Right ventricle myocardium superior (tissue), 1 donor: ENCODE results near the gene CMTM7. TPM values are rescaled to one million over a fixed set of nuclear protein-coding genes. Genes with fewer than 3 reads are reported as not detected.
A peak's percentile ranks its signal among the peaks of the same experiment; 100 is the strongest.
"Not testable (repeated sequence)": the region's sequence is repeated elsewhere in the genome, so short reads cannot be mapped to it uniquely, and the experiment has no call there.

Experiments
- ATAC-seq: fragments of 200-7000 bp; cut with Tn5 transposase; one replicate; pipeline ENCODE4 v1.9.1; 2020; ENCODE audit warnings: mild to moderate bottlenecking; ENCODE audit not compliant: poor library complexity
- DNase-seq: peaks from one replicate; pipeline ENCODE4 v3.0.0-alpha.2; 2020
- intact Hi-C: fragments of 100-400 bp; cut with DNase I; formaldehyde crosslinking; loops from one replicate; pipeline ENCODE4 v1.11.2; 2022
- total RNA-seq: library from RNA; stranded (reverse); fragmentation: NEBNext Ultra II Directional; extraction: Animal tissue kit (Norgen Biotek cat#: 25700); gene quantifications from one replicate; pipeline ENCODE4 v1.2.1, GENCODE V29; 2021
- donor health status: DM: no; HTN: yes; CAD: no; lungs with severe emphysema.

CMTM7 gene
- total RNA-seq, 1 donor from 2014 or later: 2.7 TPM

DNA sequence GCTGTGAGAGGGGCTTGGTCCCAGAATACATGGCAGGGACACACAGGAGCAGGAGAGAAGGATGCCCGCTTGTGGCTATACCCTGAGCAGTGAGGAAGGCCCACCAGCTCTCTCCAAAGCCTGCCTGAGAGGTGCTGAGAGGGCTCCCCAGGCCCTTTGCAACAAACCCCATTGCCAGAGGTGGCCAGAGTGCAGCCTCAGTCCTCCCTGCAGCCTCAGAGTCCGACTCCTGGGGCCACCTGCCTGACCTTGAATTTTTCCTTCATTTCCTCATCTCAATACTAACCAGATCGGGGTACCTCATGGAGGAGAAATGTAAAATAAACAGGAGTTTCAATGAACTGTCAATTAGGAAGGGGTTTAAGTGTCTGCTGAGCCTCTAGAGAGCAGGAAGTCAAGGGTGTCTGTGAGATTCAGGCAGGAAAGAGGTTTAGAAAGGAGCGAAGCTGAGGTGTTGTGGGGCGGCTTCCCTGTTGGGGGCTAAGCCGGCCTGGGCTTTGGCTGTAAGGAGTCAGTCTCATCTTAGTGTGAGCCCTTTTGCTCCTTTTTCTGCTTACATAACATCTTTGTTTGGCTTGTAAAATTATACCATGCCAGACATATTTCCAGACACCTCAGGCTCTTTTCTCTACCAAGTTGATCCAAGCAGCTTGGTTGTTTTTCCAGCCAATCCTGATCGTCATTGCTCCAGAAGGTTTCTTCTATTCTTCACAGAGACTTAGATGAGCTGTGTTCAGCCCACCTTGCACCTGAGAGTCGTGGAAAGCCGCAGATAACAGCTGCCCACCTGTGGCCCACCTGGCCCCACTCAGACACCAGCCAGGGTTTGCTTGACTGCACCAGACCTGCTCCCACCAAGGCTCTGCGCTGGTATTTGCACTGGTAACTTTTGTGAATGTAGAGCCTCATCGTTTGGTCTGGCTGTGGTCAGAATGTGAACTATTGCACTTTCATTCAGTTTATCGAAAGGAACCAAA lies 36.7 kb downstream of the CMTM7 start:
- DNase-seq (no peak), ATAC-seq (no peak)
- intact Hi-C loops: no loop called here

DNA sequence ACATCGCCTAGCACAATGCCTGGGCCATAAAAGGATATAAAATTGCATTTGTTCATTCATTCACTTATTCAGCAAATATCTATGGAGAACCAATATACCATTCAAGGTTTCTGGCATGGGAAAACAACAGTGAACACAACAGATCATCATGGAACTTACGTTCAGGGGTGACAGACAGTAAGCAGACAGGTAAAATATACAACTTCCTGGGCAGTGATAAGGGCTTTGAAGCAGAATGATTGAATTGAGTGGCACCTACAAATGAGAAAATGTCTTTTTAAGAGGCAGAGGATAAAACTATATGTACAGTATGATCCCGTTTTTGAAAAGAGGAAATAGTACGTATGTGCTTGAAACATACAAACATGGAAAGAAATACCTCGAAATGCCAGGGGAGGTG lies 39.2 kb downstream of the CMTM7 start:
- DNase-seq (no peak), ATAC-seq (no peak)
- intact Hi-C loops: no loop called here

GRCh38 chr3:32431481-32431880 lies 39.8 kb downstream of the CMTM7 start:
- intact Hi-C loops: no loop called here
- no peak for DNase-seq
- ATAC-seq: no peak

DNA sequence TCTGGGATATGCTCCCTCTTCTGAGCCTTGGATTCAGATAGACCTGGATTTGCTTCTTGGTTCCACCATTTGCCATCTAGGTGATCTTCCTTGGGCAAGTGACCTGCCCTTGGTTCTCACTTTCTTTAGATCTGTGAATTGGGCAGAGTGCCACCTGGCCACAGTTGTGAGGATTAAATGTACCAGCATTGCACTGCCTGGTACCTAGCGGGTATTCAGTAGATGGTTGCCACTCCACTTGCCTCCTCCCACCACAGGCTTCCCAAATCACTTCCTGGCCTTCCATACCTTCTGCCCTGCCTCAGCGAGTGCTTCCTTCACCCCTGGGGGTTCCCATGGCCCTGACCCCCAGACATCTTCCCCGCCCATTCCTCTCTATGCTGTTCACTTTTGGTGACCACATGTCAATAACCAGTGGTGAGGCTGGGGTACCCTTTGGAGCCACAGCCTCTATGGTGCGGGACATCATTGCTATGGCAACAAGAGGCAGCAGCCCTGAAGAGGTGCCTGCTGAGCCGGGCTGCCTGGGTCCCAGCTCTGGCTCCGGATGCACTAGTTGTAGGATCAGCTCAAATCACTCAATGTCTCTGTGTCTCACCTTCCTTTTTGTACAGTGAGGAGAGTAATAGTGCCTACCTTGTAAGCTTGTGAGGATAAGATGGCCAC lies 40.5 kb downstream of the CMTM7 start:
- DNase-seq (no peak), ATAC-seq (no peak)
- intact Hi-C loops: no loop called here

- intact Hi-C loops: no loop called here
- no peak for DNase-seq
- ATAC-seq: no peak
Measured at GRCh38 chr3:32432711-32433530, 41.3 kb downstream of the CMTM7 start.

GRCh38 chr3:32434206-32434605 lies 42.6 kb downstream of the CMTM7 start:
- intact Hi-C loops: no loop called here
- DNase-seq (no peak), ATAC-seq (no peak)

DNA sequence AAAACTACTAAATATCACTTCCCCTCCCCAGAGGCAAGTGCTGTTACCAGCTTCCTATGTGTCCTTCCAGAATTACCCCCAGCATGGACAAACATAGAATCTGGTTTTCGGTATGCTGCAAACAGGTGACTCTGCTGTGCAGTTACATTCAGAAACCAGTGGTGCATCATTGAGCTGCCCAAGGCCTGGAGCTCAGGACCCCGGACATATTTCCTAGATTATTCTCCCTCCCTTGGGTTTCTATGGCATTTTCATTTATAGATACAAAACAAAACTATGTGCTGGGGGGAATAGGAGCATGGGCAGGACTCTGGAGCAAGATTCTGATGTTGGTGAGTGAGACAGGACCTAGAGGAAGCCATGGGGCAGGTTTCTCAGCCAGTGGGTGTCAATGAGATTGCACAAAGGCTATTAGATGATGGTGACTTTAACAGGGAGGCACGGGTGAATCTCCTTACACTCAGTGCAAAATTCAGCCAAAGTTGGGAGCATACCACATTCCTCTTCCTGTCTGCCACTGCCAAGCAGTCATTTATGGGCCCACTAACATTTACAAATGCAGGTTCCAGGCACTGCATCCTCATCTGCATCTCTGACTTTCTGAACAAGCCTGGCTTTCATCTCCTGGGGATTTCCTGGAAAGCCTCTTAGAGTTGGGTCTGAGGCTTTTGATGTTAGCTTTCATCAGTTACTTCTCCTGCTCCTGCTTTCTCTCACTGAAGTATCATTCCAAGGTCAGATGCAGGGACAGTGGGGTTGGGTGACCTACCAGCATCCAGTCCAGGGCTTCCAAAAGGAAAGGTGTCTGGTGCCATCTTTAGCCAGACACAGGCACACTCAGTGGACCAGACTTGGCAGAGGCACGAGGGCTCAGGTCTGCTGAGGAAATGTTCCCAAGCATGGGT lies 44.5 kb downstream of the CMTM7 start:
- DNase-seq: no peak
- no peak for ATAC-seq
- intact Hi-C loops: no loop called here

- DNase-seq (no peak), ATAC-seq (no peak)
- intact Hi-C loops: no loop called here
Measured at GRCh38 chr3:32436816-32437189, 45.1 kb downstream of the CMTM7 start.

- no peak for ATAC-seq
- no peak for DNase-seq
- intact Hi-C loops: no loop called here
Measured at GRCh38 chr3:32437896-32438295, 46.2 kb downstream of the CMTM7 start.

DNA sequence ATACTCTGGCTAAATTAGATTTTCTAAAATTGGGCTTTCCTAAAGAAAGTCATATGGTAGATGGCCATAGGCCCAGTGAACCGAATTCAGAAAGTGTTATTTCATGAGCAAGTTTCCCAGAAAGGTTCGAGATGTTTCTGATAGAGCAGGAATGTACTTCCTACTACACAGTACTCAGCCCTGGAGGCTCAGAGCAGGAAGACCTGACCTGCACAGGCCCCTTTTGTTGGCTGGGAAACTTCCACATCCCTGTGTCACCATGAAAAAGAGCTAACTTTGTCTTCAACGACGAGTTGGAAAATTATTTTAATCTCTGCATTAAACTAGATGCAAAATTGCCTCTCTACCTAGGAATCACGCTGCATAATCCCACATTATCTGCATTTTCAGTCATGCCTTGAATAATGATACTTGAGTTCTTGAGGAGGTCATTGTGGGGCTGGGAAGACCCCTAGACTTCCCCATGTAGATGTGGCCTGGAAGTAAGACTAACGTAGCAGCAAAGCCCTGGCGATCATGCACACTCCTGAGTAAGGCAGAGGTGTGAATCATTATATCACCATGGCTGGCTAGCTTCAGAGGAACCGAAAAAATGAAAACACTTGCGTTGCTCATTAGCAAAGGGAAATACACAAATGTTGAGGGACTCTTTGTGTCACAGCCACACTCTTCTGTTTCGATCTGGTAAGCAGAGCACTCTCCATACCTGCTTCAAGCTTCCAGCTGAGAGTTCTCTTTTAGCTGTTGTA lies 47.1 kb downstream of the CMTM7 start:
- ATAC-seq: no peak
- intact Hi-C loops: no loop called here
- no peak for DNase-seq

DNA sequence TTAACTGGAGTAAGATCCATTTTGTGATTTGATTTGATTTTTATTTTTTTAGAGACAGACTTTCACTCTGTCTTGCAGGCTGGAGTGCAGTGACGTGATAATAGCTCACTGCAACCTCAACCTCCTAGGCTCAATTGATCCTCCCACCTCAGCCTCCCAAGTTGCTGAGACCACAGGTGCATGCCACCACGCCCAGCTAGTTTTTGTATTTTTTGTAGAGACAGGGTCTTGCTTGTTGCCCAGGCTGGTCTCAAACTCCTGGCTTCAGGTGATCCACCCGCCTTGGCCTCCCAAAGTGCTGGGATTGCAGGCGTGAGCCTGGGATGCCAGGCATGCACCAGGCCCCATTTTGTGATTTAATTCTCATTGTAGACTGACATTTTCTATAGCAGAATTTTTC lies 47.8 kb downstream of the CMTM7 start:
- ATAC-seq, DNase-seq, intact Hi-C loops: not testable (repeated sequence)

GRCh38 chr3:32440611-32441350 lies 49.1 kb downstream of the CMTM7 start:
- no peak for DNase-seq
- intact Hi-C loops: no loop called here
- no peak for ATAC-seq

DNA sequence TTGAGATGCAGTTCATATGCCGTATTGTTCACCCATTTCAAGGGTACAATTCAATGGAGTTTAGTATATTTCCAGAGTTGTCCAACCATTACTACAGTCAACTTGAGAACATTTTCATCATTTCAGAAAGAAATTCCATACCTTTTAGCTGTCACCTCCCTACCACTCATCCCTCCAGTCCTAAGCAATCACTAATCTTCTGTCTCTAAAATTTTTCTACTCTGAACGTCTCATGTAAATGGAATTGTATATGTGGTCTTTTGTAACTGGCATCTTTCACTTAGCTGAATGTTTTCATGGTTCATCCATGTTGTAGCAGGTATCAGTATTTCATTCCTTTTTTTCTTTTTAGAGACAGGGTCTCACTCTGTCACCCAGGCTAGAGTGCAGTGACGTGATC lies 51.1 kb downstream of the CMTM7 start:
- ATAC-seq: no peak
- intact Hi-C loops: no loop called here
- no peak for DNase-seq

DNA sequence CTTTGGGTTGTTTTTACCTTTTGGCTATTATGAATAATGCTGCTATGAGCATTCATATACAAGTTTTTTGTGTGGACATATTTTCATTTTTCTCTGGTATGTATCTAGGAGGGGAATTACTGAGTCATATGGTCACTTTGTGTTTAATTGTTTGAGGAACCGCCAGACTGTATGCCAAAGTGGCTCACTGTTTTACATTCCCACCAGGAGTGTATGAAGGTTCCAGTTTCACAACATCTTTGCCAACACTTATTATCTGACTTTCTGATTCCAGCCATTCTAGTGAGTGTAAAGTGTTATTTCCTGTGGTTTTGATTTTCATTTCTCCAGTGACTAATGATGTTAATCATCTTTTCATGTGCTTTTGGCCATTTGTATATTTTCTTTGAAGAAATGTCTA lies 51.8 kb downstream of the CMTM7 start:
- DNase-seq (no peak), ATAC-seq (no peak)
- intact Hi-C loops: no loop called here

DNA sequence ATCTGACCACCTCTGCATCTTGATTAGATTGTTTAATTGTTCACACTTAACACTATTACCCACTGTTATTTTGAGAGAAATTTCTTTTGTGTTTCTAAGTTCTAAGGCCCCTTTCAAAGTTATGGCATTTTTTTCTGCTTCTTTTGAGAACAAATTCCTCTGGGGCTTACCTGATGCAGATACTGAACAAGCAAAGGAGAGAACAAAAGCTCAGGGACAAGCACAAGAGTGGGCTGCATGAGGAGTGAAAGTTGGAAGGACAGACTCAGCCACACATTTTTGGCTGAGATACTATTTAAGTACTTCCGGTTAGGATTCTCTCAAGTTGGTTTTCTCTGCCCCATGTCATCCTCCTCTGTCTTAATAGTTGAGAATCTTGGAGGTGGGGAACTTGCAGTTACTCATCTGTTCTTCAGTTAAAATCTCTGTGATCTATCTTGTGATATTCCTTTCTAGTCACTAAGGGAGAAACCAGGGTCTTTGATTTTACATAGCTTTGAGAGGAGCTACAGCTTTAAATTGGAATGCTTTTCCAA lies 56.3 kb downstream of the CMTM7 start:
- intact Hi-C loops: no loop called here
- ATAC-seq: no peak
- DNase-seq: no peak

DNA sequence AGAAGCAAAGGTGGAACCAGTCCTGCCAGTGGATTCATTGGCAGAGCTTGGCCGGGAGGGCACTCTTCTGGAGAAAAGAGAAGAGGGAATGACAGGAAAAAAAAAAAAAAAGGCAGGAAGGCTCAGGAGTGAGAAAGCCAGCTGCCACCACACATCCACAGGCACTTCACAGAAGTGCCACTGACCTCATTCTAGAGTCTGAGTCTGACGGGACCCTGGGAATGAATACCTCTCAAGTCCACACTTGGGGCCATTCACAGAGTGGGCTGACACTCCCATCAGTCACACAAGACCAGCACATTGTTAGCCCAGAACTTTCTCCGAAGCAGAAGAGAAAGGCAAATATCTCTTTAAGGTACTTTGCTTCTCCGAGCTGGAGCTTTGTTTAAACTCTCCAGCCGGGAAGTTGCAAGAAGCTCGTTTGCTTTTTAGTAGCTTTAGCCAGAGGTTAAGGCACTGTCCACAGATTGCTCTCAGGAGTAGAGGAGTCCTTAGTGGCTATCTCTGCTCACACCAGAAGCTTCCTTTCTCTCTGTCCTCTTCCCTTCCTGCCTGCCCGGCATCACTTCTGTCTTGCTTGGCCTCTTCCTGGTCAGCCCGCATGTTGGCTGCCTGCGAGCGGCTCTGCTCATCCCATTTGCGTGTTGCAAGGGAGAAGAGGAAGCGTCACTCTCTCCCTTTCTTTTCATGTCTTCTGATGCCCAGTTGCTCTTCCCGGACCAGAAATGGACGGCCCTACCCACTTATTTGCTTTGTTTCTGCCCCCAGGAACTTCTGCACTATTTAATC lies 57.2 kb downstream of the CMTM7 start:
- DNase-seq: no peak
- peak; percentile 43 for ATAC-seq
- intact Hi-C loops: no loop called here
